GM18511 (cell line): ENCODE measurements around the gene CARD6.
"Not testable (repeated sequence)": the region's sequence is repeated elsewhere in the genome, so short reads cannot be mapped to it uniquely, and the experiment has no call there.

ENCODE experiments used
- ATAC-seq: cut with Tn5 transposase; IDR thresholded peaks from one replicate; pipeline ENCODE4 v1.9.1; 2021; ENCODE audit warnings: mild to moderate bottlenecking, moderate library complexity; ENCODE audit not compliant: unreplicated experiment

The CARD6 gene, protein sequence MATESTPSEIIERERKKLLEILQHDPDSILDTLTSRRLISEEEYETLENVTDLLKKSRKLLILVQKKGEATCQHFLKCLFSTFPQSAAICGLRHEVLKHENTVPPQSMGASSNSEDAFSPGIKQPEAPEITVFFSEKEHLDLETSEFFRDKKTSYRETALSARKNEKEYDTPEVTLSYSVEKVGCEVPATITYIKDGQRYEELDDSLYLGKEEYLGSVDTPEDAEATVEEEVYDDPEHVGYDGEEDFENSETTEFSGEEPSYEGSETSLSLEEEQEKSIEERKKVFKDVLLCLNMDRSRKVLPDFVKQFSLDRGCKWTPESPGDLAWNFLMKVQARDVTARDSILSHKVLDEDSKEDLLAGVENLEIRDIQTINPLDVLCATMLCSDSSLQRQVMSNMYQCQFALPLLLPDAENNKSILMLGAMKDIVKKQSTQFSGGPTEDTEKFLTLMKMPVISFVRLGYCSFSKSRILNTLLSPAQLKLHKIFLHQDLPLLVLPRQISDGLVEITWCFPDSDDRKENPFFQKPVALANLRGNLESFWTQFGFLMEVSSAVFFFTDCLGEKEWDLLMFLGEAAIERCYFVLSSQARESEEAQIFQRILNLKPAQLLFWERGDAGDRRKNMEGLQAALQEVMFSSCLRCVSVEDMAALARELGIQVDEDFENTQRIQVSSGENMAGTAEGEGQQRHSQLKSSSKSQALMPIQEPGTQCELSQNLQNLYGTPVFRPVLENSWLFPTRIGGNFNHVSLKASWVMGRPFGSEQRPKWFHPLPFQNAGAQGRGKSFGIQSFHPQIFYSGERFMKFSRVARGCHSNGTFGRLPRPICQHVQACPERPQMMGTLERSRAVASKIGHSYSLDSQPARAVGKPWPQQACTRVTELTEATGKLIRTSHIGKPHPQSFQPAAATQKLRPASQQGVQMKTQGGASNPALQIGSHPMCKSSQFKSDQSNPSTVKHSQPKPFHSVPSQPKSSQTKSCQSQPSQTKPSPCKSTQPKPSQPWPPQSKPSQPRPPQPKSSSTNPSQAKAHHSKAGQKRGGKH

DNA sequence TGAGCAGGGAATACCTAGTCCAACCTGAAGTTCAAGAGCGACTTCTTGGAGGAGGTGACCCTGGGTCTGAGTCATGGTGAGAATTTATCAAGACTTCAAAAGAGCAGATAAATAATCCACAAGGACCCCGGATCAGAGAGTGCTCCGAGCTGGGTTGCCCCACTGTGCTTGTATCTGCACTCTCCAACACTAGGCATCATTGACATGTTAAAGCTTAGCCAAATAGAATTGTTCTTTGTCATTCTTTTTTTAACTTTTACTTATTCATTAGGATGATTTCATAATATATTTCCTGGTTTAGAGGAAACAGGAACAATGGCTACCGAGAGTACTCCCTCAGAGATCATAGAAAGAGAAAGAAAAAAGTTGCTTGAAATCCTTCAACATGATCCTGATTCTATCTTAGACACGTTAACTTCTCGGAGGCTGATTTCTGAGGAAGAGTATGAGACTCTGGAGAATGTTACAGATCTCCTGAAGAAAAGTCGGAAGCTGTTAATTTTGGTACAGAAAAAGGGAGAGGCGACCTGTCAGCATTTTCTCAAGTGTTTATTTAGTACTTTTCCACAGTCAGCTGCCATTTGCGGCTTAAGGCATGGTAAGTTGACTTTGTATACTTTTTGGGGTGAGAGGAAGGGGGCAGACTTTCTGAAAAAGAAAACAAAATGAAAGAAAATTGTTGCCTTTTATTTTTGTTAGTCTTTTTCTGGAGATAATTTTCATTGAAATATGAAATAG lies at the start of gene CARD6:
CARD6 (plus strand) TSS at position 300 of the 738 bp plus-strand sequence; CDS start at position 316, 16 bp downstream.
- ATAC-seq, result peak; percentile 69

DNA sequence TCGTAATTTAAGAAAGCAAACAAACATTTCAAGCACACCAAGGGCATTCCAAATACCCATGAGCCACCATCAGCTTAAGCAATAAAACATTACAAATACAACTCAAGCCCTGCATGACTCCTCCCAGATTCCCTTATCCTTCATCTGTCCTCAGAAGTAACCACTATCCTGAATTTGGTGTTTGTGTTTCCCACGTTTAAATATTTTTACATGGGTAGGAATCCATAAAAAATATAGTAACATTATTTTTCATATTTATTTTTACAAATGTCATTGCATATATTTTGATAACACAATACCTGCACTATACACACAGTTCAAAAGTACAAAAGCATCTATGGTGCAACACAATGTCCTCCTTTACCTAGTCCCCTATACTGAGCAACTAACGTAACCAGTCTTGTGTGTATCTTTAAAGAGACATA lies 49.4 kb upstream of the CARD6 start:
- no peak for ATAC-seq

DNA sequence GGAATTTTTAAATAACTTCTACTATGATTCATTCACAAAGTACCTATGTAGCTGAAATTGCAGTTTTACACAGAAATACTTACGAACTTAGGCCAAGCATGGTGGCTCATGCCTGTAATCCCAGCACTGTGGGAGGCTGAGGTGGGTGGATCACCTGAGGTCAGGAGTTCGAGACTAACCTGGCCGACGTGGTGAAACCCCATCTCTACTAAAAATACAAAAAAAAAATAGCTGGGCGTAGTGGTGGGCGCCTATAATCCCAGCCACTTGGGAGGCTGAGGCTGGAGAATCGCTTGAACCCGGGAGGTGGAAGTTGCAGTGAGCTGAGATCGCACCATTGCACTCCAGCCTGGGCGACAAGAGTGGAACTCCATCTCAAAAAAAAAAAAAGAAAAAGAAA lies 48.5 kb upstream of the CARD6 start:
- not testable (repeated sequence) for ATAC-seq

DNA sequence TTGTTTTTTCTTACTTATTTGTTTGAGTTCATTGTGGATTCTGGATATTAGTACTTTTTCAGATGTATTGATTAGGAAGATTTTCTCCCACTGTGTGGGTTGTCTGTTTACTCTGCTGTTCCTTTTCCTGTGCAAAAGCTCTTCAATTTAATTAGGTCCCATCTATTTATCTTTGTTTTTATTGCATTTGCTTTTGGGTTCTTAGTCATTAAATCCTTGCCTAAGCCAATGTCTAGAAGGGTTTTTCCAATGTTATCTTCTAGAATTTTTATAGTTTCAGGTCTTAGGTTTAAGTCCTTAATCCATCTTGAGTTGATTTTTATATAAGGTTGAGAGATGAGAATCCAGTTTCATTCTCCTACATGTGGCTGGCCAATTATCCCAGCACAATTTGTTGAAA lies 46.8 kb upstream of the CARD6 start:
- ATAC-seq, result not testable (repeated sequence)

DNA sequence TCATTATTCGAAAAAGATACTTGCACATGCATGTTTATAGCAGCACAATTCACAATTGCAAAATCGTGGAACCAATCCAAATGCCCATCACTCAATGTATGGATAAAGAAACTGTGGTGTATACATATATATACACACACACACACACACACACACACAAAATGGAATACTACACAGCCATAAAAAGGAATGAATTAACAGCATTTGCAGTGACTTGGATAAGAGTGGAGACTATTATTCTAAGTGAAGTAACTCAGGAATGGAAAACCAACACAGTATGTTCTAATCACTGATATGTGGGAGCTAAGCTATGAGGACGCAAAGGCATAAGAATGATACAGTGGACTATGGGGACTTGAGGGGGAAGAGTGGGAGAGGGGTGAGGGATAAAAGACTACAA lies 46.3 kb upstream of the CARD6 start:
- ATAC-seq, result not testable (repeated sequence)

DNA sequence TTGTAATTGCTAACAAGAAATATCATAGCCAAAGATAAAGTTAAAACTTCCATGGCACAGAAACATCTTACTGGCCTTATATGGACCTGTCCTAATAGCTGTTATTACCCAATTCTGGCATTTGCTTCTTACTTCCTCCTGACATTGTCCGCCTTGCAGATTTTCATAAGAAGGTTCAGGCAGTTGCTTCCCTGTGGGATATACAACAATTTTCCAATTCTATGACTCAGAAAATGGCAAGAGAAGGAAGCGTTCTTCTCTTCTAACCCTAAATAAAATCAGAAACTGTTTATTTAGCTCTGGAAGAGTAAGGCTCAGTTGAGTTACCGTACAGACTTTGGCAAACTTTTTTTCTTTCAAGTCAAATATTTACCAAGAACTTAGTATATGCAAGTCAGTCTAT lies 44.7 kb upstream of the CARD6 start:
- no peak for ATAC-seq

DNA sequence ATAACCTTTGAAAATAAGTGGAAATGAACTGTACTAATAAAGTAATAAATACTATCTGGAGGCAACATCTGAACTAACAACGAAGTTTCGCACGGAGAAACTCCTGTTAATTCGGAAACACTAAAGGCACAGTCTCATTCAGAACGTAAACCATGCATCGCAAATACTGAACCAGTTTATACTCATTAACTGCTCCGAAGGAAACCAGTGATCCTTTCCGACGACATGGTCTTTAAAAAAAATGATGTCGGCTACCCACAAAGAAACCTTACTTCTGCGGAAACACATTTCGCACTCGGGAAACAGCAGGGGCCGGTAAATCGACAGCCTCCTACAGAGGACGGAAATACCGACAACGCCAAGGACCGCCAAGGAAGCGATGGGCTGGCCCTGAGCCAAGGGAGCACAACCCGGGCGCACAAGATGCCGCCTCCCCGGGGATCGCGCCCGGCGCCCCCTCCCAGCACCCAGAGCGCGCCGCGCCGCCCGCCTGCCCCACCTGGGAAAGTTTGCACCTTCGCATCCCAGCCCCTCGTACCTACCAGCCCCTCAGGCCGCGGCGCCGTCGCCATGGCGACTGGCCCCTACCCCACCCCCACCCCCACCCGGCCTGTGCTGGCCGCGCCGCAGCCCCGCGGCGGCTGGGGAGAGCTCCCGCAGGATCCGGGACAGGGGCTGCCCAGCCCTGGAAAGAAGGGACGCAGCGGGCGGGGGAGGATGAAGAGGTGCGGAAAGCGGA lies 43.7 kb upstream of the CARD6 start:
- peak; percentile 47 for ATAC-seq

DNA sequence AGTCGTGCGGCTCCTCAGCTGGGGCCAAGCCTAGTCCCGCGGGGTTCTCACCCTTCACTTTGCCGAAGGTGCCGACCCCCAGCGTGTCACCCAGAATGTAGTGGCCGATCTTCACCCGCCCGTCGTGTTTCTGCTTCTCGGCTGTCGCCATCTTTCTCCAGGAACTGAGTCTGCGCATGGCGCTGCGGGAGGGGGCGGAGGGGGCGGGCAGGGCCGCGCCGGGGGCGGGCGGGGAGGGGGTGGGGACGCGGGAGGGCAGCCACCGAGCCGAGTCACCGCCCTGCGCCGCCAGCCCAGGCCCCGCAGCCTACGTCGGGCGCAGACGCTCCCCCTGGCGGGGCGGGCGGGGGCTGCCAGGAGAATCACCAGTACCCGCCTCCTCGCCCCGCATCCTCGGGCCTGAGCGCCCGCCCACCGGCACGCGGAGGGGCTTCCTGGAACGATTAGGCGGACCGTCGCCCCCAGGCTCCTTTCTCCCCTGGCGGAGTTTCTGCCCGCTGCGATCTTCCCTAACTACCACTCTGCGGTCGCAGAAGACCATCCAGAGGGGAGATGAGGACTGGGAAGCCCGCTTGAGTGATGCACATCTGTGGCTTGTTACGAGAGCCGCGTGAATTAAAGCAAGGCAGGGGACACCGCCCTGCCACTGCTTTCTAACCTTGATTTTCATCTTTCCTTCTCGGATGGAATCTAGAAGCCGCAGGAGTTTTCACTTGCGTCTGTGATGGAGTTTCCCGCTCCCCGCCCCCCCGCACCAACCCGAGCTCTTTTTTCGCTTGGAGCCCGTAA lies 43.0 kb upstream of the CARD6 start, which contains the start of gene PRKAA1:
PRKAA1 (minus strand) TSS at position 363 of the 789 bp plus-strand sequence; CDS start at position 178, 185 bp downstream.
- ATAC-seq, result peak; percentile 95

DNA sequence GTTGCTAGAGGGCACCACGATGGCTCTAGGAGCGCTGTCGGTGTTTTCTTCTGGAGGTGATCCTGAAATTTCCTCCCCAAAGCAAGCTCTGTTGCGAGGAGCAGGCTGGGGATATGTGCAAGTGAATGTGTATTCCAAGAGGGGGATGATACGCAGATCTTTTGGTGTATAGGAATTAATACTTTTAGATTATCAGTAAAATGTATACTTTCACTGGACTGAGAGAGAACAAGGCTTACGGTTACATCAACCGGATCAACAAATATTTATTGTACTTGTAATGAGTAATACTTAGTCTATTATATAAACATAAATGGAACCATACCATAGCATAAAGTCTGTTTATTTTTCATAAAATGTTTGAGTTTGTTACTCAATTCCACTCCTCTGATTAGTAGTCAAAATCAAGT lies 42.4 kb upstream of the CARD6 start:
- no peak for ATAC-seq

DNA sequence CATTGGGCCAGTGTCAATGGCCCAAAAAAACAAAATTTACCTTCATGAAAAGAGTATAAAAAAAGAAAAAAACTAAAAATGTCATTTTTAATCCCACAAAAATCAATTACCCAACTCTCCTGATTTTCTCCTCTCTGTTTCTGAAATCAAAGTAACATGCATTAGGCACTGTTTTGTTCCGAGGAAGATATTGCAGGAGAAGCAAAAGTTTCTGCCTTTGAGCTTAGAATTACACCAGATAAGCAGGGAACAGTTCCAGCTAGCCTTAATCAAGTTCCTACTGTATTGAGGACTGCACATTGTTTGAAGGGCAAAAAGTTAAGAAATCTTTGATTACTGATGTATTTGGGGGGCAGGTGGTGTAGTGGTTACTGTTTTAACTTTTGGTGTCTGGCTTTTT lies 41.9 kb upstream of the CARD6 start:
- ATAC-seq, result no peak

DNA sequence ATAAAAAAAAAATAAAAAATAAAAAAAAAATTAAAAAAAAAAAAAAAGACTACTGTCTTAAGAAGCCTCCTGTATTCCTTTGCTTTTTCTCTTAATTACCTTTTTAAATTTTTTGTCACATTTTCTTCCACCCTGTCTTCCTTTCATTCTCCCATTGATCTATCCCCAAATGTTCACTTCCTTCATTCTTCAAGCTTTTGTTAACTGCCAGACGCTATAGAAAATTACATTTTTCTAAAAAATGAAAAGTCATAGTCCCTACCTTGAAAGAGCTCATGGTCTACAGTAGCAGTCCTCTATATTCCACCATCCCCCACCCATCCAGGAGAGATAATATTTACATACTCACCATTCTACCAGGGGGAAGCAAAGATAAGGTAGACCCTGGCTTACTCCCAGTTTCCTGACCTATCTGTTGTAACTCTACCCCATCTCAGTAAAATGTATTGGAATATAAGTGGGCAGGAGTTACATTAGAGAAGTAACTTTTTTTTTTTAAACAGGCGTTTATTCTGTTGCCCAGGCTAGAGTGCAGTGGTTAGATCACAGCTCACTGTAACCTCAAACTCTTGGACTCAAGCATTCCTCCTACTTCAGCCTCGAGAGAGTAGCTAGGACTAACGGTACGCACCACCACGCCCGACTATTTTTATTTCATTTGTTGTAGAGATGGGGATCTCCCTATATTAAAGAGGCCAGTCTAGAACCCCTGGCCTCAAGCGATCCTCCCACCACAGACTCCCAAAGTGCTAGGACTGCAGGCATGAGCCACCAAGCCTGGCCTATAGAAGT lies 39.2 kb upstream of the CARD6 start:
- ATAC-seq, result no peak

DNA sequence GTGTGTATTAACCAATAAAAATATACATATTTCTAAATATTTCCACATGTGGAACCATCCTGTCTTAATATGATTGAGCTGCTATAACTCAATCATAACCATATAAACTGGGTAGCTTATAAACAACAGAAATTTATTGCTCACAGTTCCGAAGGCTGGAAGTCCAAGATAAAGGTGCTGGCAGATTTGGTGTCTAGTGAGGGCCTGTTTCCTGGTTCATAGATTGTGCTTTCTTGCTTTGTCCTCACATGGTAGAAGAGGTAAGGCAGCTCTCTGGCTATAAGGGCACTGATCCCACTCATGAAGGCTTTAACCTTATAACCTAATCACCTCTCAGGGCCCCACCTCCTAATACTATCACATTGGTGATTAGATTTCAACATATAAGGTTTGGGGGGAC lies 29.0 kb upstream of the CARD6 start:
- ATAC-seq, result no peak

DNA sequence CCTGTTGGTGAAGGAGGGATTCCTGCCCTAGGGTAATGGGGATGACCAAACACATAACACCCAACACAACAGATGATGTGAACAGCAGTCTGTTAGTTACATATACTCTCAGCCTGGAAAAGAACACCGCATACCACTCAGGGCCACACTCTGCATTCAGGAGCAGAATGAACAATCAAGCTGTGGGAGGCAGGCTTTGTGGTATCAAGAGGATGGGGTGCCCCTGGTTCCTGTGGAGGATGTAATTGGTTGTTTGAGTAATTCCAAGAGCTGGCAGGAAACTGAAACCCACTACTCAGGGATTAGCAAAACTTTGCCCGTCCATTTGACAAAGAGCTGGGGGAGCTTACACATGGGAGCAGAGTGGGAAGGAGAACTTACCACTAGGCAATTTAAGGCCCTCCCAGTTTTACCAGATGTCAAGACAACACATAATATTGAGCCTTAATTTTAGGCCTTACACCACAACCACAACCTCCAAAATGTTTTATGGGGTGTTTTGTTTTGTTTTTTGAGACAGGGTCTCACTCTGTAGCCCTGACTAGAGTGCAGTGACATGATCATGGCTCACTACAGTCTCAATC lies 27.4 kb upstream of the CARD6 start:
- ATAC-seq, result no peak

DNA sequence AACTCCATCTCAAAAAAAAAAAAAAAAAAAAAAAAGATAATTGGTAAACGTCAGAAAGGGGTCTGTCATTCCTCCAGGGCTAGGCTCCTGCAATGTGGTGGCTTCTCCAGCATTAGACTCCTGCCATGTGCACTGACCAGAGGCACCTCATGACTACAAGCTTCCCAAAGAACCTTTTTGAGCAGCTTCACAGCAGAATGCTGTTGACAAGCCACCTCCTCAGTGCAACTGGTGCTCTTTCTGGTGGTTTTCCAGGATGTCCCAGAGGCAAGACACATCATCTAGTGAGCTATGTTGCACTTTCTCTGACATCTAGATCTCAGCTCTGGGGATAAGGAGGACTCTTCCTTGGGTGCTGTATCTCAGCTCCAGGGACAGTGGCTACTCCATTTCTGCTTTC lies 17.7 kb upstream of the CARD6 start:
- no peak for ATAC-seq

DNA sequence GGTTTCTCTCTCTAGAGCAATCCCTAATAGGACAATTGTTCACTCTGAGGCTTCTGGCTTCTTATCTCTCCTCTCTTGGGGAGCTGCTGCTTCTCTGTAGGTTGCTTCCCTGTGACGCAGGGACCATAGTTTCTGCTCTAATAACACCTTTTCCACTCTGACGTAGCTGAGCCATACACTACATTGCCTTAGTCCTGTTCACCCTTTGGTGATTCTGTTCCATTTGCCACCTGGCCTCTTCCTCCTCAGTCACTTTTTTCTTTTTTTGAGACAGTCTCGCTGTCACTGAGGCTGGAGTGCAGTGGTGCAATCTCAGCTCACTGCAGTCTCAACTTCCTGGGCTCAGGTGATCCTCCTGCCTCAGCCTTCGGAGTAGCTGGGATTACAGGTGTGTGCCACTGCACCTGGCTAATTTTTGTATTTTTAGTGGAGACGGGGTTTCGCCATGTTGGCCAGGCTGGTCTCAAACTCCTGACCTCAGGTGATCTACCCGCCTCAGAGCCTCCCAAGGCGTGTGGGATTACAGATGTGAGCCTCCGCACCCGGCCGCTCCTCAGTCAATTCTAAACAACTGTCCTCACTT lies 15.6 kb upstream of the CARD6 start:
- ATAC-seq, result not testable (repeated sequence)

DNA sequence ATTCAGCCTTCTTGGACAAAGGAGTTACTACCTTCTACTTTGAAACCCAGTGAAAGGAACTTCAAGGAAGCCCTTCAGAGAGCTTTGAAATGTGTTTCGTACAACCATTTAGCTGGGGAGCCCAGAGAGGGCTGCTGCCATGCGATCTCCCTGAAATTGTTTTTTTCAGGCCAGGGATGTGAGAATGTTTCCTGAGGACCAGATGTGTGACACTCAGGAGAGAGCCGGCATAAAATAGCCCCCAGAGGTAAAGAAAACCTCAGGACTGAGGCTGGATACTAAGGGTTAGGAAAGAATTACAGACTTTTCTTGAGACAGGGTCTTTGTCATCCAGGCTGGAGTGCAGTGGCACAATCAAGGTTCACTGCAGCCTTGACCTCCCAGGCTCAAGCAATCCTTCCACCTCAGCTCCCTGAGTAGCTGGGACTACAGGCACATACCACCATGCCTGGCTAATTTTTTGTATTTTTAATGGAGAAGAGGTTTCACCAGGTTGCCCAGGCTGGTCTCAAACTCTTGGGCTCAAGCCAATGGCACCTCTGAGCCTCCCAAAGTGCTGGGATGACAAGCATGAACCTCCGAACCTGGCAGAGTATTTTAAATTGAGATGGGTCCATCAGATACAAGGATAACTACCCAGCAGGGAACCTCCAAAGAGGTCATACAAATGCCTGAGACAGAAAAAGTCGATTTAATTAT lies 14.5 kb upstream of the CARD6 start:
- ATAC-seq, result no peak
